MM.1S (cell line): Measurements from ENCODE around the gene EPYC.

Source experiments
- EZH2 ChIP-seq: fragments of 300-600 bp; sonication (generic); optimal IDR thresholded peaks from 2 replicates; pipeline ENCODE3; 2017; ENCODE audit warnings: low read depth, mild to moderate bottlenecking, antibody characterized with exemption, low read length, mixed read lengths
- EZH2phosphoT487 ChIP-seq: fragments of 300-600 bp; sonication (generic); IDR thresholded peaks from 2 replicates; pipeline ENCODE4 v1.6.1; 2018; ENCODE audit warnings: antibody characterized with exemption, low read length
- TF ChIP-seq, protein P1 (sequence below): fragments of 300-600 bp; sonication (generic); IDR thresholded peaks from 2 replicates; pipeline ENCODE4 v1.5.1; 2016; ENCODE audit warnings: antibody characterized with exemption, low read length, mixed read lengths

DNA sequence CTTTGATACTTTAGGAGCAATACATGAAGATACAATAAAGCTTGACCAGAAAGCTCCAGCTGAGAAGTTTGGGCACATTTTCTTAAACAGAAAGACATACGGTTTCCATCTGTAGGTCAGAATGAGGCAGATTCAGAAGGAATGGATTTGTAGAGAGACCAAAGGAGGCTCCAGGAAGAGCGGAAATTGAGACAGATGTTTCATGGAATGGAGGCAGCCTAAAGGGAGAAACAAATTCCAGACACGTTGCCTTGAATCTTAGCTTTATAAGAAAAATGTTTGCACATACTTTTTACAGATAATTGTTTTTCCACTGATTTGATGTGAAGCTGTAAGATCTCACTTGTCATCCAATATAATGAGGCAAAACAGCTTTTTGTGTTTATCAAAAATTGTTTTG is 24.8 kb downstream of the EPYC start:
- TF ChIP-seq EZH2phosphoT487 (no peak), EZH2 (no peak)
- TF ChIP-seq, protein P1, sequence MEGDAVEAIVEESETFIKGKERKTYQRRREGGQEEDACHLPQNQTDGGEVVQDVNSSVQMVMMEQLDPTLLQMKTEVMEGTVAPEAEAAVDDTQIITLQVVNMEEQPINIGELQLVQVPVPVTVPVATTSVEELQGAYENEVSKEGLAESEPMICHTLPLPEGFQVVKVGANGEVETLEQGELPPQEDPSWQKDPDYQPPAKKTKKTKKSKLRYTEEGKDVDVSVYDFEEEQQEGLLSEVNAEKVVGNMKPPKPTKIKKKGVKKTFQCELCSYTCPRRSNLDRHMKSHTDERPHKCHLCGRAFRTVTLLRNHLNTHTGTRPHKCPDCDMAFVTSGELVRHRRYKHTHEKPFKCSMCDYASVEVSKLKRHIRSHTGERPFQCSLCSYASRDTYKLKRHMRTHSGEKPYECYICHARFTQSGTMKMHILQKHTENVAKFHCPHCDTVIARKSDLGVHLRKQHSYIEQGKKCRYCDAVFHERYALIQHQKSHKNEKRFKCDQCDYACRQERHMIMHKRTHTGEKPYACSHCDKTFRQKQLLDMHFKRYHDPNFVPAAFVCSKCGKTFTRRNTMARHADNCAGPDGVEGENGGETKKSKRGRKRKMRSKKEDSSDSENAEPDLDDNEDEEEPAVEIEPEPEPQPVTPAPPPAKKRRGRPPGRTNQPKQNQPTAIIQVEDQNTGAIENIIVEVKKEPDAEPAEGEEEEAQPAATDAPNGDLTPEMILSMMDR, result no peak
